Stomach (tissue), 4 donors: ENCODE data around the gene PIP5K1B.

ENCODE experiments used
- CTCF ChIP-seq, 7 experiments: fragments of 450-650 bp in 4 of 7; fragments of 200-600 bp in 3 of 7; sonication (generic) in 3 of 7; IDR thresholded peaks; one replicate each; pipeline ENCODE4 v1.5.1; 2016 to 2019; ENCODE audit warnings: antibody characterized with exemption in 7 of 7, control low read depth in 2 of 7, mild to moderate bottlenecking in 1 of 7
- POLR2A ChIP-seq, 4 donors: fragments of 450-650 bp; IDR thresholded peaks; one replicate each; pipeline ENCODE4 v1.6.1; 2016; ENCODE audit warnings: antibody characterized with exemption in 4 of 4, control low read depth in 2 of 4, mild to moderate bottlenecking in 1 of 4, moderate library complexity in 1 of 4
- POLR2AphosphoS5 ChIP-seq, 3 donors: sonication (generic); formaldehyde crosslinking; IDR thresholded peaks; one replicate each; pipeline ENCODE4 v1.6.1; 2016; ENCODE audit warnings: antibody characterized with exemption in 3 of 3

GRCh38 chr9:68961587-68961986 is 256.5 kb downstream of the PIP5K1B start:
- TF ChIP-seq CTCF (IDR thresholded peaks at IDR 0.05) (no peak), POLR2A (IDR thresholded peaks at IDR 0.05) (no peak), POLR2AphosphoS5 (IDR thresholded peaks at IDR 0.05) (no peak)
